MM.1S (cell line): ENCODE measurements around the gene ANAPC5.
"Not testable (repeated sequence)": the region's sequence is repeated elsewhere in the genome, so short reads cannot be mapped to it uniquely, and the experiment has no call there.

Experiments used
- DNase-seq: peaks from one replicate; pipeline ENCODE4 v3.0.0-alpha.2; 2015
- H2AFZ ChIP-seq: fragments of 300-600 bp; sonication (generic); 2 replicates; pipeline ENCODE4 v1.6.0; 2016; ENCODE audit warnings: antibody characterized with exemption, low read length
- H3F3A ChIP-seq: fragments of 300-600 bp; sonication (generic); 2 replicates; pipeline ENCODE4 v1.6.1; 2016; ENCODE audit warnings: mild to moderate bottlenecking, antibody characterized with exemption, low read length, moderate library complexity, mixed read lengths; ENCODE audit not compliant: insufficient read depth
- H3K27ac ChIP-seq: fragments of 300-600 bp; sonication (generic); 2 replicates; pipeline ENCODE4 v1.5.1; 2016; ENCODE audit warnings: mild to moderate bottlenecking, low read length
- H3K27me3 ChIP-seq: fragments of 300-600 bp; sonication (generic); replicated peaks from 2 replicates; pipeline ENCODE4 v1.6.0; 2016; ENCODE audit warnings: low read length; ENCODE audit not compliant: insufficient read depth
- H3K36me3 ChIP-seq: fragments of 300-600 bp; sonication (generic); replicated peaks from 2 replicates; pipeline ENCODE4 v1.6.1; 2016; ENCODE audit warnings: mild to moderate bottlenecking, low read length, mixed read lengths; ENCODE audit not compliant: insufficient read depth
- H3K4me1 ChIP-seq: fragments of 300-600 bp; sonication (generic); 2 replicates; pipeline ENCODE4 v1.6.1; 2016; ENCODE audit warnings: low read length, mixed read lengths
- H3K4me2 ChIP-seq: fragments of 300-600 bp; sonication (generic); 2 replicates; pipeline ENCODE4 v1.6.0; 2016; ENCODE audit warnings: low read depth, low read length
- H3K4me3 ChIP-seq: fragments of 300-600 bp; sonication (generic); 2 replicates; pipeline ENCODE4 v1.5.1; 2016; ENCODE audit warnings: low read length, mixed read lengths
- H3K79me2 ChIP-seq: fragments of 300-600 bp; sonication (generic); 2 replicates; pipeline ENCODE4 v1.6.1; 2016; ENCODE audit warnings: mixed run types, low read length, mixed read lengths
- H3K9ac ChIP-seq: fragments of 300-600 bp; sonication (generic); 2 replicates; pipeline ENCODE4 v1.6.1; 2016; ENCODE audit warnings: low read length, mixed read lengths
- H3K9me2 ChIP-seq: fragments of 300-600 bp; sonication (generic); replicated peaks from 2 replicates; pipeline ENCODE4 v1.6.1; 2016; ENCODE audit warnings: mild to moderate bottlenecking, low read length, mixed read lengths; ENCODE audit not compliant: insufficient read depth
- H3K9me3 ChIP-seq: fragments of 300-600 bp; sonication (generic); replicated peaks from 2 replicates; pipeline ENCODE4 v1.6.1; 2016; ENCODE audit warnings: mild to moderate bottlenecking, low read length, mixed read lengths; ENCODE audit not compliant: insufficient read depth
- H4K20me1 ChIP-seq: fragments of 300-600 bp; sonication (generic); 2 replicates; pipeline ENCODE4 v1.6.1; 2016; ENCODE audit warnings: mild to moderate bottlenecking, low read length, moderate library complexity, mixed read lengths; ENCODE audit not compliant: insufficient read depth
- CTCF ChIP-seq: fragments of 300-600 bp; sonication (generic); IDR thresholded peaks from 2 replicates; pipeline ENCODE4 v1.5.1; 2016; ENCODE audit warnings: antibody characterized with exemption, low read length, mixed read lengths
- EZH2 ChIP-seq: fragments of 300-600 bp; sonication (generic); optimal IDR thresholded peaks from 2 replicates; pipeline ENCODE3; 2017; ENCODE audit warnings: low read depth, mild to moderate bottlenecking, antibody characterized with exemption, low read length, mixed read lengths
- EZH2phosphoT487 ChIP-seq: fragments of 300-600 bp; sonication (generic); IDR thresholded peaks from 2 replicates; pipeline ENCODE4 v1.6.1; 2018; ENCODE audit warnings: antibody characterized with exemption, low read length

The ANAPC5 gene

GRCh38 chr12:121318121-121318520 lies 34.1 kb downstream of the ANAPC5 start:
- no peak for TF ChIP-seq EZH2
- TF ChIP-seq CTCF: no peak
- TF ChIP-seq EZH2phosphoT487: no peak
- Histone ChIP-seq H3K4me1 (peaks cover 3% of the 10 kb centered on the region; the same call in 1 of the 2 replicates), H2AFZ (no peak overlapping the region), H3K27me3 (no peaks in the 10 kb centered on the region), H3K27ac (no peak overlapping the region), H4K20me1 (no peaks in the 10 kb centered on the region), H3K9me3 (no peaks in the 10 kb centered on the region), H3K9me2 (no peaks in the 10 kb centered on the region), H3K9ac (no peak overlapping the region), H3K4me3 (no peak overlapping the region), H3K79me2 (no peaks in the 10 kb centered on the region), H3F3A (no peaks in the 10 kb centered on the region), H3K4me2 (no peak overlapping the region), H3K36me3 (no peaks in the 10 kb centered on the region)
- DNase-seq: no peak

GRCh38 chr12:121314431-121314830 lies 37.8 kb downstream of the ANAPC5 start:
- no peaks in the 10 kb centered on the region for H3K27me3 ChIP-seq
- no peaks in the 10 kb centered on the region for H3F3A ChIP-seq
- H3K4me2 ChIP-seq: no peak overlapping the region
- no peak overlapping the region for H3K4me3 ChIP-seq
- no peaks in the 10 kb centered on the region for H3K36me3 ChIP-seq
- H3K27ac ChIP-seq: no peak overlapping the region
- H3K4me1 ChIP-seq: no peaks in the 10 kb centered on the region
- no peak for DNase-seq
- no peak overlapping the region for H2AFZ ChIP-seq
- no peaks in the 10 kb centered on the region for H3K9me3 ChIP-seq
- no peak overlapping the region for H3K9ac ChIP-seq
- no peaks in the 10 kb centered on the region; the same call in 1 of the 2 replicates for H3K79me2 ChIP-seq
- TF ChIP-seq EZH2phosphoT487 (no peak), EZH2 (no peak), CTCF (no peak)
- H4K20me1 ChIP-seq: no peaks in the 10 kb centered on the region
- no peaks in the 10 kb centered on the region for H3K9me2 ChIP-seq

GRCh38 chr12:121310231-121310630 lies 42.0 kb downstream of the ANAPC5 start:
- not testable (repeated sequence) for DNase-seq, H3K4me1 ChIP-seq, H3K9me2 ChIP-seq, H3K36me3 ChIP-seq, H4K20me1 ChIP-seq, H3F3A ChIP-seq, H3K9me3 ChIP-seq, H2AFZ ChIP-seq, H3K27ac ChIP-seq, H3K27me3 ChIP-seq, H3K9ac ChIP-seq, H3K4me2 ChIP-seq, H3K79me2 ChIP-seq, H3K4me3 ChIP-seq

GRCh38 chr12:121307397-121307796 lies 44.8 kb downstream of the ANAPC5 start:
- not testable (repeated sequence) for H3K9ac ChIP-seq, H2AFZ ChIP-seq, H3K4me3 ChIP-seq, H3F3A ChIP-seq, H3K9me3 ChIP-seq, H3K36me3 ChIP-seq, H3K4me2 ChIP-seq, DNase-seq, H3K27ac ChIP-seq, H3K4me1 ChIP-seq, H3K27me3 ChIP-seq, H3K79me2 ChIP-seq, H3K9me2 ChIP-seq, H4K20me1 ChIP-seq
